Nephron (organoid): ENCODE data around the gene NKD1.

Source experiments
- H3K27ac Mint-ChIP-seq, 3 experiments: 2 replicates each; pipeline ENCODE4 v1.8.0; 2020; ENCODE audit warnings: mixed read lengths in 3 of 3, mild to moderate bottlenecking in 2 of 3, moderate library complexity in 1 of 3
- H3K27me3 Mint-ChIP-seq: 2 replicates; pipeline ENCODE4 v1.8.0; 2021; ENCODE audit warnings: low read depth, mild to moderate bottlenecking, moderate library complexity, mixed read lengths
- H3K36me3 Mint-ChIP-seq: 2 replicates; pipeline ENCODE4 v1.8.0; 2020; ENCODE audit warnings: low read depth, mixed read lengths
- H3K4me1 Mint-ChIP-seq: 2 replicates; pipeline ENCODE4 v1.8.0; 2020; ENCODE audit warnings: mixed read lengths
- H3K4me3 Mint-ChIP-seq, 3 experiments: 2 replicates each; pipeline ENCODE4 v1.8.0; 2020; ENCODE audit warnings: mild to moderate bottlenecking in 3 of 3, mixed read lengths in 3 of 3, moderate library complexity in 2 of 3
- H3K9me3 Mint-ChIP-seq: 2 replicates; pipeline ENCODE4 v1.8.0; 2020; ENCODE audit warnings: mixed read lengths
- TF ChIP-seq, protein P1 (sequence below), 3 experiments: fragments of 200-600 bp; sonication (generic); IDR thresholded peaks; one replicate each; pipeline ENCODE4 v1.5.0; 2021; ENCODE audit warnings: antibody characterized with exemption in 3 of 3; ENCODE audit not compliant: unreplicated experiment in 3 of 3

Gene NKD1

GRCh38 chr16:50522324-50522723, 25.9 kb upstream of the NKD1 start:
- Mint-ChIP-seq H3K9me3 (no peaks in the 10 kb centered on the region), H3K4me3 (no peak overlapping the region), H3K4me1 (no peaks in the 10 kb centered on the region), H3K27me3 (peaks cover 3% of the 10 kb centered on the region), H3K27ac (no peak overlapping the region), H3K36me3 (no peaks in the 10 kb centered on the region)
- TF ChIP-seq, protein P1, sequence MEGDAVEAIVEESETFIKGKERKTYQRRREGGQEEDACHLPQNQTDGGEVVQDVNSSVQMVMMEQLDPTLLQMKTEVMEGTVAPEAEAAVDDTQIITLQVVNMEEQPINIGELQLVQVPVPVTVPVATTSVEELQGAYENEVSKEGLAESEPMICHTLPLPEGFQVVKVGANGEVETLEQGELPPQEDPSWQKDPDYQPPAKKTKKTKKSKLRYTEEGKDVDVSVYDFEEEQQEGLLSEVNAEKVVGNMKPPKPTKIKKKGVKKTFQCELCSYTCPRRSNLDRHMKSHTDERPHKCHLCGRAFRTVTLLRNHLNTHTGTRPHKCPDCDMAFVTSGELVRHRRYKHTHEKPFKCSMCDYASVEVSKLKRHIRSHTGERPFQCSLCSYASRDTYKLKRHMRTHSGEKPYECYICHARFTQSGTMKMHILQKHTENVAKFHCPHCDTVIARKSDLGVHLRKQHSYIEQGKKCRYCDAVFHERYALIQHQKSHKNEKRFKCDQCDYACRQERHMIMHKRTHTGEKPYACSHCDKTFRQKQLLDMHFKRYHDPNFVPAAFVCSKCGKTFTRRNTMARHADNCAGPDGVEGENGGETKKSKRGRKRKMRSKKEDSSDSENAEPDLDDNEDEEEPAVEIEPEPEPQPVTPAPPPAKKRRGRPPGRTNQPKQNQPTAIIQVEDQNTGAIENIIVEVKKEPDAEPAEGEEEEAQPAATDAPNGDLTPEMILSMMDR (IDR thresholded peaks at IDR 0.05; ENCODE audit: unreplicated experiment in 3 of 3): no peak

GRCh38 chr16:50523710-50524109, 24.5 kb upstream of the NKD1 start:
- H3K27me3 Mint-ChIP-seq: peaks cover 3% of the 10 kb centered on the region
- H3K27ac Mint-ChIP-seq: no peak overlapping the region
- H3K4me1 Mint-ChIP-seq: no peaks in the 10 kb centered on the region
- peaks cover 5% of the 10 kb centered on the region for H3K9me3 Mint-ChIP-seq
- H3K4me3 Mint-ChIP-seq: no peak overlapping the region
- H3K36me3 Mint-ChIP-seq: no peaks in the 10 kb centered on the region
- TF ChIP-seq, protein P1 (IDR thresholded peaks at IDR 0.05; ENCODE audit: unreplicated experiment in 3 of 3): no peak

DNA sequence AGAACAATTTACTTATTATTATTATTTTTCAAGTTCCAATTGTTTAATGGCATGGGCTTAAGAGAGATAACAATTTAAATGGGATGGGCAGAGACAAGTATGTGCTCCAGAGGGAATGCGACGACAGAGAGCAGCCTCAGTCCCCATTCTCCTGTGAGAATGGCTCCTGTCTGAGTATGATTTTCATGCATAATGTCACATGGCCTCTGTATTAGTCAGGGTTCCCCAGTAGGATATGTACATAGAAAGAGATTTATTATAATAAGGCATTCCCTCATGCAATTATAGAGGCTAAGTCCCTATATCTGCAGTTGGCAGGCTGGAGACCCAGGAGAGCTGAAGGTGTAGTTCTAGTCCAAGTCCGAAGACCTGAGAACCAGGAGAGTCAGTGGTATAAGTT, 22.9 kb upstream of the NKD1 start:
- no peaks in the 10 kb centered on the region for H3K4me1 Mint-ChIP-seq
- TF ChIP-seq, protein P1 (IDR thresholded peaks at IDR 0.05; ENCODE audit: unreplicated experiment in 3 of 3): no peak
- peaks cover 10% of the 10 kb centered on the region for H3K27me3 Mint-ChIP-seq

DNA sequence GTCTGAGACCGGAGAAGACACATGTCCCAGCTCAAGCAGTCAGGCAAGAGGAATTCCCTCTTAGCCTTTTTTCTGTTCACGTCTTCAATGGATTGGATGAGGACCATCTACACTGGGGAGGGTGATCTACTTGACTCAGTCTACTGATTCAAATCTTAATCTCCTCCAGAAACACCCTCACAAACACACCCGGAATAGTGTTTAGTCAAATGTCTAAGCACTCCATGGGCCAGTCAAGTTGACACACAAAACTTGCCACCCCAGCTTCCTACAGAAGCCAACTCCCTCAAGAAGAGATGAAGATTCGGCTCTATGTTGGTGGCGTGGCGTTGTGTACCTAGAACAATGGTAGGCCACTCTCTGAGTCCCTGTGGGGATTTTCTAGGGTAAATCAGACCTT, 22.5 kb upstream of the NKD1 start:
- peaks cover 12% of the 10 kb centered on the region for H3K27me3 Mint-ChIP-seq
- TF ChIP-seq, protein P1 (IDR thresholded peaks at IDR 0.05; ENCODE audit: unreplicated experiment in 3 of 3): no peak
- peaks cover 15% of the 10 kb centered on the region for H3K9me3 Mint-ChIP-seq
- H3K27ac Mint-ChIP-seq: no peak overlapping the region
- H3K4me1 Mint-ChIP-seq: no peaks in the 10 kb centered on the region
- H3K36me3 Mint-ChIP-seq: no peaks in the 10 kb centered on the region
- no peak overlapping the region for H3K4me3 Mint-ChIP-seq

More for the DNA sequence above, 22.9 kb upstream of the NKD1 start:
- no peak overlapping the region for H3K27ac Mint-ChIP-seq
- no peaks in the 10 kb centered on the region for H3K36me3 Mint-ChIP-seq
- H3K4me3 Mint-ChIP-seq: no peak overlapping the region
- peaks cover 13% of the 10 kb centered on the region for H3K9me3 Mint-ChIP-seq

GRCh38 chr16:50526249-50526648, 21.9 kb upstream of the NKD1 start:
- no peak overlapping the region for H3K4me3 Mint-ChIP-seq
- H3K36me3 Mint-ChIP-seq: no peaks in the 10 kb centered on the region
- H3K27me3 Mint-ChIP-seq: peaks cover 17% of the 10 kb centered on the region
- H3K9me3 Mint-ChIP-seq: peaks cover 17% of the 10 kb centered on the region
- H3K4me1 Mint-ChIP-seq: no peaks in the 10 kb centered on the region
- TF ChIP-seq, protein P1 (IDR thresholded peaks at IDR 0.05; ENCODE audit: unreplicated experiment in 3 of 3): no peak
- H3K27ac Mint-ChIP-seq: no peak overlapping the region

GRCh38 chr16:50526796-50527195, 21.4 kb upstream of the NKD1 start:
- Mint-ChIP-seq H3K9me3 (peaks cover 21% of the 10 kb centered on the region), H3K4me3 (no peak overlapping the region), H3K36me3 (no peaks in the 10 kb centered on the region), H3K27me3 (peaks cover 21% of the 10 kb centered on the region), H3K27ac (no peak overlapping the region), H3K4me1 (no peaks in the 10 kb centered on the region)
- TF ChIP-seq, protein P1 (IDR thresholded peaks at IDR 0.05; ENCODE audit: unreplicated experiment in 3 of 3): no peak
